Esophagus muscularis mucosa (tissue), 4 donors: ENCODE data around the gene DGKQ. TPM values are rescaled to one million over a fixed set of nuclear protein-coding genes. Genes with fewer than 3 reads are reported as not detected.
A peak's percentile ranks its signal among the peaks of the same experiment; 100 is the strongest.
"Not testable (repeated sequence)": the region's sequence is repeated elsewhere in the genome, so short reads cannot be mapped to it uniquely, and the experiment has no call there.

Experiments used
- DNase-seq: peaks from one replicate; pipeline ENCODE4 v3.0.0-alpha.2; 2017; ENCODE audit errors: extremely low spot score
- H3K27ac ChIP-seq, 4 donors: fragments of 200-600 bp; sonication (generic); replicated peaks in 1 of 4; 1 replicate in 3 of 4; 2 replicates in 1 of 4; pipeline ENCODE4 v1.5.1; 2016 to 2019; ENCODE audit warnings: mild to moderate bottlenecking in 1 of 4
- H3K27me3 ChIP-seq, 4 donors: fragments of 200-600 bp; sonication (generic); one replicate each; pipeline versions ENCODE4 v1.5.1 to v1.6.0; 2016 to 2019
- H3K36me3 ChIP-seq, 4 donors: fragments of 200-600 bp; sonication (generic); one replicate each; pipeline ENCODE4 v1.5.1; 2016 to 2019
- H3K4me1 ChIP-seq, 4 donors: fragments of 200-600 bp; sonication (generic); one replicate each; pipeline ENCODE4 v1.5.1; 2016 to 2019
- H3K4me3 ChIP-seq, 4 donors: fragments of 200-600 bp; sonication (generic); 1 replicate in 2 of 4; 2 replicates in 2 of 4; pipeline ENCODE4 v1.5.1; 2016 to 2019; ENCODE audit warnings: mild to moderate bottlenecking in 4 of 4, moderate library complexity in 1 of 4
- H3K9me3 ChIP-seq, 4 donors: fragments of 200-600 bp; sonication (generic); 1 replicate in 3 of 4; 2 replicates in 1 of 4; pipeline ENCODE4 v1.5.1; 2016 to 2019
- EP300 ChIP-seq: sonication (generic); formaldehyde crosslinking; IDR thresholded peaks from one replicate; pipeline ENCODE4 v1.6.1; 2017; ENCODE audit warnings: antibody characterized with exemption
- POLR2A ChIP-seq: fragments of 450-650 bp; IDR thresholded peaks from one replicate; pipeline ENCODE4 v1.6.1; 2017; ENCODE audit warnings: antibody characterized with exemption, moderate library complexity, mild to moderate bottlenecking, low read depth
- POLR2AphosphoS5 ChIP-seq, 2 donors: sonication (generic); formaldehyde crosslinking; IDR thresholded peaks; one replicate each; pipeline ENCODE4 v1.6.1; 2017; ENCODE audit warnings: antibody characterized with exemption in 2 of 2
- WGBS: methylation state at CpG from one replicate; pipeline ENCODE4 v1.1.5; 2018; 5-methylcytosine and 5-hydroxymethylcytosine counted together
- intact Hi-C: fragments of 100-400 bp; cut with DNase I; formaldehyde crosslinking; loops from one replicate; pipeline ENCODE4 v1.15.1; 2023
- total RNA-seq, 4 donors: library from RNA; depleted of rRNA; stranded (reverse); fragments of >200 nt; gene quantifications; one replicate each; pipeline versions ENCODE4 v1.1.0 to v1.2.1, GENCODE V29; 2016
- TF ChIP-seq, protein P1 (sequence below), 3 experiments: fragments of 200-600 bp in 2 of 3; fragments of 450-650 bp in 1 of 3; sonication (generic) in 2 of 3; IDR thresholded peaks; one replicate each; pipeline ENCODE4 v1.5.1; 2017 to 2019; ENCODE audit warnings: antibody characterized with exemption in 3 of 3, mild to moderate bottlenecking in 2 of 3, moderate library complexity in 1 of 3

The DGKQ gene
- total RNA-seq, 4 donors from 2014 or later = 7.5 to 11.9 (median 9.9) TPM

GRCh38 chr4:929096-929765, 44.1 kb downstream of the DGKQ start:
- DNase-seq = no peak

GRCh38 chr4:927566-927965, 45.8 kb downstream of the DGKQ start:
- DNase-seq, intact Hi-C loops: not testable (repeated sequence)
- peaks cover 31 to 67% (median 53%) of the 10 kb centered on the region in 4 donors for H3K4me1 ChIP-seq

More at GRCh38 chr4:929096-929765, 44.1 kb downstream of the DGKQ start:
- Histone ChIP-seq H3K4me1 (peaks cover 44 to 82% (median 64%) of the 10 kb centered on the region in 4 donors), H3K9me3 (no peaks in the 10 kb centered on the region), H3K4me3 (no peak overlapping the region), H3K27me3 (no peaks in the 10 kb centered on the region), H3K27ac (no peak overlapping the region), H3K36me3 (no peaks in the 10 kb centered on the region)
- intact Hi-C loops = no loop called here
- TF ChIP-seq EP300 = no peak
- TF ChIP-seq POLR2A = no peak
- WGBS = 87% methylated on average over 17 of the region's 17 CpGs

DNA sequence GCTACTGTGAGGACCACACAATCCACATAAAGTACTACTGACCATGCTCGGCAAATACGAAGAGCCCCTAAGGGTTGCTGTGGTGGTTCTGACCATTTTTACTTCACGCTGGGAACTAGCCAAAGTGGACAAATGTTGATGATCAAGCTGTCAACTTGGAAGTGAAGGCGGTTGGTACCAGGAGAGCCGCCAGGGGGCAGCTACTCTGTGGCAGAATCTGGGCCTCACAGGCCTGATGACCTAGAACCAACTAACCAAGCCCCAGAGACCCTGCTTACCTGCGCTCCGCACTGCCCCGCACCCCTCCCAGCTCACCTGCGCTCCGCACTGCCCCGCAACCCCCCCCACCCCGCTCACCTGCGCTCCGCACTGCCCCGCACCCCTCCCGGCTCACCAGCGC, 46.8 kb downstream of the DGKQ start:
- Histone ChIP-seq H3K27me3 (no peaks in the 10 kb centered on the region), H3K9me3 (no peaks in the 10 kb centered on the region), H3K4me3 (no peak overlapping the region), H3K4me1 (peaks cover 31 to 65% (median 51%) of the 10 kb centered on the region in 4 donors), H3K36me3 (no peaks in the 10 kb centered on the region), H3K27ac (no peak overlapping the region)
- 72% methylated on average over 4 of the region's 17 CpGs for WGBS
- no peak for DNase-seq
- TF ChIP-seq, protein P1, sequence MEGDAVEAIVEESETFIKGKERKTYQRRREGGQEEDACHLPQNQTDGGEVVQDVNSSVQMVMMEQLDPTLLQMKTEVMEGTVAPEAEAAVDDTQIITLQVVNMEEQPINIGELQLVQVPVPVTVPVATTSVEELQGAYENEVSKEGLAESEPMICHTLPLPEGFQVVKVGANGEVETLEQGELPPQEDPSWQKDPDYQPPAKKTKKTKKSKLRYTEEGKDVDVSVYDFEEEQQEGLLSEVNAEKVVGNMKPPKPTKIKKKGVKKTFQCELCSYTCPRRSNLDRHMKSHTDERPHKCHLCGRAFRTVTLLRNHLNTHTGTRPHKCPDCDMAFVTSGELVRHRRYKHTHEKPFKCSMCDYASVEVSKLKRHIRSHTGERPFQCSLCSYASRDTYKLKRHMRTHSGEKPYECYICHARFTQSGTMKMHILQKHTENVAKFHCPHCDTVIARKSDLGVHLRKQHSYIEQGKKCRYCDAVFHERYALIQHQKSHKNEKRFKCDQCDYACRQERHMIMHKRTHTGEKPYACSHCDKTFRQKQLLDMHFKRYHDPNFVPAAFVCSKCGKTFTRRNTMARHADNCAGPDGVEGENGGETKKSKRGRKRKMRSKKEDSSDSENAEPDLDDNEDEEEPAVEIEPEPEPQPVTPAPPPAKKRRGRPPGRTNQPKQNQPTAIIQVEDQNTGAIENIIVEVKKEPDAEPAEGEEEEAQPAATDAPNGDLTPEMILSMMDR (IDR thresholded peaks at IDR 0.05) = peak in 1 of 3 experiments; percentile 27
- TF ChIP-seq EP300 (no peak), POLR2AphosphoS5 (IDR thresholded peaks at IDR 0.05) (no peak), POLR2A (no peak)
- intact Hi-C loops = no loop called here

More at GRCh38 chr4:927566-927965, 45.8 kb downstream of the DGKQ start:
- 95% methylated on average over 20 of the region's 21 CpGs for WGBS
- not testable (repeated sequence) for H3K27me3 ChIP-seq, H3K9me3 ChIP-seq, H3K4me3 ChIP-seq, H3K36me3 ChIP-seq, H3K27ac ChIP-seq

DNA sequence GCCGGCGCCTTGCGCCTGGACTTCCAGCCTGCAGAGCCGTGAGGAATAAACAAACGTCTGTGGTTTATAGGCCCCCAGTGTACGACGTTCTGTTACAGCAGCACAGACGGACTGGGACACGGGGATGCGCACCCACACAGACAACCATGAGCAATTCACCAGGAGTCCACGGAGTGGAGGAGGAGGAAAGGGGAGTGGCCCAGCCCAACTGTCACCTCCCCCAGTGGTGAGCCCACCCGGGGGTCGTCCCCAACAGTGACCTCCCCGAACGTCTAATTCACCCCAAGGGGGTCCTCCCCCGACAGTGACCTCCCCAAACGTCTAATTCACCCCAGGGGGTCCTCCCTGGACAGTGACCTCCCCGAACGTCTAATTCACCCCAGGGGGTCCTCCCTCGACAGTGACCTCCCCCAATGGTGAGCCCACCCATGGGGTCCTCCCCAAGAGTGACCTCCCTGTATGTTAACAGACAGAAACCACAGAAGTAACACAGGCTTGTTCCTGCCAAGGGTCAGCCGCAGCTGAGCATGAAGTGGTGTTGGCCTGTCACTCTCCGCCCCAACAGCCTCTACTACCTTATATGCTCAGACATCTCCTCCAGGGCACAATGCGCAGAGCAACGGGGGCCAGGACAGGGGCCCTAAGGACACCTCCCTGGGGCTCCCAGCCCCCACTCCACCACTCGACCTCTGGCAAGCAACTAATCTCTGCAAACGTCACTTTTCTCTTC, 47.4 kb downstream of the DGKQ start:
- WGBS = 81% methylated on average over 20 of the region's 26 CpGs
- no peak overlapping the region for H3K4me3 ChIP-seq
- no peaks in the 10 kb centered on the region for H3K9me3 ChIP-seq
- peaks cover 31 to 59% (median 45%) of the 10 kb centered on the region in 4 donors for H3K4me1 ChIP-seq
- DNase-seq = no peak
- H3K36me3 ChIP-seq = no peaks in the 10 kb centered on the region
- no peaks in the 10 kb centered on the region for H3K27me3 ChIP-seq
- H3K27ac ChIP-seq = no peak overlapping the region
- intact Hi-C loops = no loop called here
- TF ChIP-seq, protein P1 (IDR thresholded peaks at IDR 0.05) = no peak
- TF ChIP-seq EP300 = no peak
- TF ChIP-seq POLR2A = no peak
- TF ChIP-seq POLR2AphosphoS5 (IDR thresholded peaks at IDR 0.05) = no peak

DNA sequence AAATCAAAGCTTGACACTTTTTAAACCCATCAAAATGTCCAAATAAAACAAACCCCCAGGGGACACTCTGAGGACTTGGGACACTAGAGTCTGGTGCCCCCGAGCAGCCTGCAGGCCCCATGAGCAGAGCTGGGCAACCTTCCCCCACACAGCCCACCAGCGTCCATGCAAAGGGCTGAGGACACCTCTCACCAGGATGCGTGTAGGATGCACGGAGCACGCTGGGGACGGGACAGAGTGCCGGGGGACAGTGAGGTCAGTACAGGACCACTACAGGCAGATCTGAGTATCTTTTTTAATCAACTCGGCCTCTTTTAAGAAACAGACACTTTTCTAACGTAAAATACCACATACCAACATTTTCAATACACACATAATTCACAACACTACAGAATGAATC, 48.2 kb downstream of the DGKQ start:
- no peak overlapping the region for H3K27ac ChIP-seq
- H3K36me3 ChIP-seq = no peaks in the 10 kb centered on the region
- H3K4me1 ChIP-seq = peaks cover 23 to 52% (median 38%) of the 10 kb centered on the region in 4 donors
- DNase-seq = no peak
- intact Hi-C loops = no loop called here
- 90% methylated on average over 9 of the region's 9 CpGs for WGBS
- H3K27me3 ChIP-seq = no peaks in the 10 kb centered on the region
- H3K9me3 ChIP-seq = no peaks in the 10 kb centered on the region
- no peak for TF ChIP-seq EP300
- no peak for TF ChIP-seq POLR2A
- no peak for TF ChIP-seq POLR2AphosphoS5 (IDR thresholded peaks at IDR 0.05)
- TF ChIP-seq, protein P1 (IDR thresholded peaks at IDR 0.05) = no peak
- no peak overlapping the region for H3K4me3 ChIP-seq
